ENCODE measurements around the gene HTR3A. TPM values are rescaled to one million over a fixed set of nuclear protein-coding genes. Genes with fewer than 3 reads are reported as not detected.
"Not testable (repeated sequence)": the region's sequence is repeated elsewhere in the genome, so short reads cannot be mapped to it uniquely, and the experiment has no call there.

Gene HTR3A
- total RNA-seq, 4 donors from 2014 or later, result 0.42 to 1.8 (median 0.90) TPM

- Histone ChIP-seq H3K36me3 (no peaks in the 10 kb centered on the region), H3K4me3 (no peak overlapping the region), H3K27ac (replicated peaks in 1 of 4) (no peak overlapping the region), H3K4me1 (no peaks in the 10 kb centered on the region), H3K9me3 (no peaks in the 10 kb centered on the region), H3K27me3 (peaks cover 0 to 31% (median 0%) of the 10 kb centered on the region in 4 donors)
- TF ChIP-seq CTCF (IDR thresholded peaks at IDR 0.05) (no peak), EP300 (IDR thresholded peaks at IDR 0.05) (no peak), POLR2A (IDR thresholded peaks at IDR 0.05; ENCODE audit: low read depth) (no peak), POLR2AphosphoS5 (IDR thresholded peaks at IDR 0.05) (no peak)
- intact Hi-C loops (cut with DNase I), result no loop called here
- DNase-seq (ENCODE audit: extremely low spot score), result no peak
- WGBS, result 62% methylated on average over 4 of the region's 4 CpGs
These were observed 40.1 kb upstream of the HTR3A start for GRCh38 chr11:113934761-113935160.

GRCh38 chr11:113935858-113936257 is 39.0 kb upstream of the HTR3A start:
- DNase-seq (ENCODE audit: extremely low spot score), result no peak
- no peak for TF ChIP-seq EP300 (IDR thresholded peaks at IDR 0.05)
- no peak for TF ChIP-seq CTCF (IDR thresholded peaks at IDR 0.05)
- TF ChIP-seq POLR2A (IDR thresholded peaks at IDR 0.05; ENCODE audit: low read depth), result no peak
- TF ChIP-seq POLR2AphosphoS5 (IDR thresholded peaks at IDR 0.05), result no peak
- Histone ChIP-seq H3K4me1 (no peaks in the 10 kb centered on the region), H3K27ac (replicated peaks in 1 of 4) (no peak overlapping the region), H3K36me3 (no peaks in the 10 kb centered on the region), H3K9me3 (no peaks in the 10 kb centered on the region), H3K27me3 (peaks cover 0 to 29% (median 0%) of the 10 kb centered on the region in 4 donors), H3K4me3 (no peak overlapping the region)
- 81% methylated on average over 3 of the region's 4 CpGs for WGBS
- intact Hi-C loops (cut with DNase I), result no loop called here

GRCh38 chr11:113937918-113938317 is 37.0 kb upstream of the HTR3A start:
- H3K36me3 ChIP-seq, result no peaks in the 10 kb centered on the region
- no peaks in the 10 kb centered on the region for H3K4me1 ChIP-seq
- WGBS, result 71% methylated on average over 3 of the region's 3 CpGs
- TF ChIP-seq POLR2AphosphoS5 (IDR thresholded peaks at IDR 0.05) (no peak), EP300 (IDR thresholded peaks at IDR 0.05) (no peak), POLR2A (IDR thresholded peaks at IDR 0.05; ENCODE audit: low read depth) (no peak), CTCF (IDR thresholded peaks at IDR 0.05) (no peak)
- no peak for DNase-seq (ENCODE audit: extremely low spot score)
- H3K27ac ChIP-seq (replicated peaks in 1 of 4), result no peak overlapping the region
- intact Hi-C loops (cut with DNase I), result no loop called here
- H3K9me3 ChIP-seq, result no peaks in the 10 kb centered on the region
- H3K27me3 ChIP-seq, result peaks cover 0 to 13% (median 0%) of the 10 kb centered on the region in 4 donors
- H3K4me3 ChIP-seq, result no peak overlapping the region

GRCh38 chr11:113942256-113942655 is 32.7 kb upstream of the HTR3A start:
- H3K27ac ChIP-seq (replicated peaks in 1 of 4), result no peak overlapping the region
- no peaks in the 10 kb centered on the region for H3K36me3 ChIP-seq
- WGBS, result 84% methylated on average over 8 of the region's 8 CpGs
- intact Hi-C loops (cut with DNase I), result no loop called here
- DNase-seq (ENCODE audit: extremely low spot score), result no peak
- no peak overlapping the region for H3K4me3 ChIP-seq
- no peaks in the 10 kb centered on the region for H3K9me3 ChIP-seq
- TF ChIP-seq POLR2AphosphoS5 (IDR thresholded peaks at IDR 0.05) (no peak), EP300 (IDR thresholded peaks at IDR 0.05) (no peak)
- H3K27me3 ChIP-seq, result no peaks in the 10 kb centered on the region
- H3K4me1 ChIP-seq, result no peaks in the 10 kb centered on the region

- H3K4me3 ChIP-seq; intact Hi-C loops (cut with DNase I); H3K4me1 ChIP-seq; DNase-seq (ENCODE audit: extremely low spot score); H3K36me3 ChIP-seq; H3K27ac ChIP-seq (replicated peaks in 1 of 4); H3K9me3 ChIP-seq: not testable (repeated sequence)
- WGBS, result 81% methylated on average over 2 of the region's 2 CpGs
- peaks cover 0 to 16% (median 0%) of the 10 kb centered on the region in 4 donors for H3K27me3 ChIP-seq
These were observed 28.7 kb upstream of the HTR3A start for GRCh38 chr11:113946162-113946561.

- Histone ChIP-seq H3K27ac (replicated peaks in 1 of 4) (no peak overlapping the region), H3K4me1 (no peaks in the 10 kb centered on the region), H3K4me3 (no peak overlapping the region), H3K36me3 (no peaks in the 10 kb centered on the region), H3K9me3 (no peaks in the 10 kb centered on the region), H3K27me3 (peaks cover 0 to 32% (median 4%) of the 10 kb centered on the region in 4 donors)
- DNase-seq (ENCODE audit: extremely low spot score), result no peak
- intact Hi-C loops (cut with DNase I), result no loop called here
- 58% methylated on average over 4 of the region's 4 CpGs for WGBS
- no peak for TF ChIP-seq POLR2A (IDR thresholded peaks at IDR 0.05; ENCODE audit: low read depth)
- no peak for TF ChIP-seq EP300 (IDR thresholded peaks at IDR 0.05)
- no peak for TF ChIP-seq POLR2AphosphoS5 (IDR thresholded peaks at IDR 0.05)
- no peak for TF ChIP-seq CTCF (IDR thresholded peaks at IDR 0.05)
These were observed 26.9 kb upstream of the HTR3A start for GRCh38 chr11:113947994-113948393.

Data from esophagus muscularis mucosa (tissue), 4 donors.